Measurements from ENCODE around the gene PIAS1. TPM values are rescaled to one million over a fixed set of nuclear protein-coding genes. Genes with fewer than 3 reads are reported as not detected.

PIAS1 gene
- total RNA-seq, 1 experiment from 2014 or later, result 32.9 TPM

DNA sequence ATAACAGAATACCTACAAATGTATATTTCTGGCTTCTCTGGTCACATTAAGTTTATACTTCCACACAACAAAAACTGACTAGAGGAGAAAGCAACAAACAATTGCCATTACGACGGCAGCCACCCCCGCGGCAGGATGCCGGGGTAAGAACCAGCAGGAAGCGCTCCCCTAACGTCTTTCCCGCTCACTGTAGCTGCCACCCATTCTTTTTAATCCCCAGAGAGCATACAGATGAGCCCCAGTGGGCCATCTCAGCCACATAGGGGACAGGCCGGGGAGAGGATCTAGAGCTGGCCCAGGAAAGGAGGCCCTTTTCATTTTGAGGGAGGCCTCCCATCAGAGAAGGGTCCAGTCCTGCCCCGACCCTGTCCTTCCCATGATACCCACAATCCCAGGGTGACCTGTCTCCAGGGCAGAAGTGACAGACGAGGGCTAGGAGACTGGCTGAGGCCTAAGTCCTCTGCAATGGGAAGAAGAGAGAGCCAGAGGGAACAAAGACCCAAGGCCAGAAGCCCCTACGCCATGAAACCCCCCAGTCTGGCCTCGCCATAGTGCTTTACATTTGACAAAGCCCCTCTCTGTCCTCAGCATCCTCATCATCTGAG is 154.6 kb downstream of the PIAS1 start:
- Mint-ChIP-seq H3K4me3 (ENCODE audit: unreplicated experiment) (no peak overlapping the region), H3K36me3 (ENCODE audit: insufficient read depth, unreplicated experiment) (peaks cover 15% of the 10 kb centered on the region), H3K9me3 (ENCODE audit: unreplicated experiment) (no peaks in the 10 kb centered on the region), H3K4me1 (ENCODE audit: insufficient read depth, unreplicated experiment) (peaks cover 6% of the 10 kb centered on the region), H3K27ac (ENCODE audit: low read depth, unreplicated experiment) (no peak overlapping the region), H3K27me3 (ENCODE audit: insufficient read depth, unreplicated experiment) (no peaks in the 10 kb centered on the region)
- no peak for TF ChIP-seq CTCF (IDR thresholded peaks at IDR 0.05; ENCODE audit: unreplicated experiment)
- ChIA-PET POLR2A (no interaction called here), CTCF (no interaction called here)
- intact Hi-C loops (cut with micrococcal nuclease), result no loop called here
- DNase-seq (ENCODE audit: unreplicated experiment), result no peak
- no TSS peak for BruUV-seq (replicated peaks)

DNA sequence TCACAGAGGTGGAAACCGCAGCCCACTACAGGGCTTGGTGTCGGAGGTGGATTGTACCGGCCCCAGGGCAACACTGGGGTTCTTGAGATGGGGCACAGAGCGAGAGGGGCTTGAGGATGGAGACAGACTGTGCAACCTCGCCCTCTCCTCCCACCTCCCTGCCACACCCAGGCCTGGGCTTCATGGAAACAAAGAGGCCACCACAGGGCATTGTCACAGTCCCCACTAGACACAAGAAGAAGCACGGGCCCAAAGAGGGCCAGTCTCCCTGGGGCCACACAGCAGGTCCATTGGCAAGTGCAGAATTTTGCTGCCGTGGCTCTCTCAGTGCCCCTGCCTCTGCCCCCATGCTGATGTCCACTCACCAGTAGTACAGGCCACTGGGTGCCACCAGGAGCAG is 155.2 kb downstream of the PIAS1 start:
- no peak for TF ChIP-seq CTCF (IDR thresholded peaks at IDR 0.05; ENCODE audit: unreplicated experiment)
- intact Hi-C loops (cut with micrococcal nuclease), result no loop called here
- no TSS peak for BruUV-seq (replicated peaks)
- ChIA-PET CTCF (no interaction called here), POLR2A (no interaction called here)
- H3K27ac Mint-ChIP-seq (ENCODE audit: low read depth, unreplicated experiment), result no peak overlapping the region
- no peaks in the 10 kb centered on the region for H3K9me3 Mint-ChIP-seq (ENCODE audit: unreplicated experiment)
- H3K4me1 Mint-ChIP-seq (ENCODE audit: insufficient read depth, unreplicated experiment), result peaks cover 6% of the 10 kb centered on the region
- no peaks in the 10 kb centered on the region for H3K27me3 Mint-ChIP-seq (ENCODE audit: insufficient read depth, unreplicated experiment)
- peaks cover 15% of the 10 kb centered on the region for H3K36me3 Mint-ChIP-seq (ENCODE audit: insufficient read depth, unreplicated experiment)
- H3K4me3 Mint-ChIP-seq (ENCODE audit: unreplicated experiment), result no peak overlapping the region
- DNase-seq (ENCODE audit: unreplicated experiment), result no peak

GRCh38 chr15:68209735-68210408 is 155.8 kb downstream of the PIAS1 start:
- CTCF ChIA-PET, result interaction anchor here (0.6 to 2.2 kb wide), 11 partner anchors 9 to 811 kb away, joined by 3 to 17 read pairs (median 4); no protein-coding TSS in a partner anchor
- Mint-ChIP-seq H3K36me3 (ENCODE audit: insufficient read depth, unreplicated experiment) (peaks cover 14% of the 10 kb centered on the region), H3K27me3 (ENCODE audit: insufficient read depth, unreplicated experiment) (no peaks in the 10 kb centered on the region), H3K27ac (ENCODE audit: low read depth, unreplicated experiment) (no peak overlapping the region), H3K4me1 (ENCODE audit: insufficient read depth, unreplicated experiment) (peaks cover 6% of the 10 kb centered on the region), H3K4me3 (ENCODE audit: unreplicated experiment) (no peak overlapping the region), H3K9me3 (ENCODE audit: unreplicated experiment) (no peaks in the 10 kb centered on the region)
- no TSS peak for BruUV-seq (replicated peaks)
- POLR2A ChIA-PET, result interaction anchor here (1.1 kb wide), 1 partner anchor 14 kb away, joined by 3 read pairs; no protein-coding TSS in a partner anchor
- DNase-seq (ENCODE audit: unreplicated experiment), result peak; percentile 27
- intact Hi-C loops (cut with micrococcal nuclease), result no loop called here
- no peak for TF ChIP-seq CTCF (IDR thresholded peaks at IDR 0.05; ENCODE audit: unreplicated experiment)

DNA sequence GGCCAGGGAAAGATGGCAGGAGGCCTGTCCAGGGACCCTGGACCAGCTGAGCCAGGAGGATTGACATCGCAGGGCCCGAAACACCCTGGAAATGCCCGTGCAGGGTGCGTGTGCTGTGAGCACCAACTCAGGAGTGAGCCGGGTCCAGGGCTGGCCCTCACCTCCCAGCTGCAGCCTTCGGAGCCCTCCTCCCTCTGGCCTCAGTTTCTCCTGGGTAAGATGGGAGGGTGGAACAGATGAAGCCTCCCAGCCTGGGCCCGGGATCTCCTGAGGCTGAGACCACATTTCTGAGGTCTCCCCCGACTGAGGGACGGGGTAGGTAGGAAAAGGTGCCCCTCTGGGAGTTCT is 156.3 kb downstream of the PIAS1 start:
- Mint-ChIP-seq H3K4me1 (ENCODE audit: insufficient read depth, unreplicated experiment) (peaks cover 6% of the 10 kb centered on the region), H3K36me3 (ENCODE audit: insufficient read depth, unreplicated experiment) (peaks cover 11% of the 10 kb centered on the region), H3K9me3 (ENCODE audit: unreplicated experiment) (no peaks in the 10 kb centered on the region), H3K4me3 (ENCODE audit: unreplicated experiment) (no peak overlapping the region), H3K27me3 (ENCODE audit: insufficient read depth, unreplicated experiment) (no peaks in the 10 kb centered on the region), H3K27ac (ENCODE audit: low read depth, unreplicated experiment) (no peak overlapping the region)
- ChIA-PET CTCF (interaction anchor here (0.6 to 2.2 kb wide), 13 partner anchors 9 to 812 kb away, joined by 3 to 17 read pairs (median 4); no protein-coding TSS in a partner anchor), POLR2A (interaction anchor here (1.1 kb wide), 1 partner anchor 14 kb away, joined by 3 read pairs; no protein-coding TSS in a partner anchor)
- no peak for TF ChIP-seq CTCF (IDR thresholded peaks at IDR 0.05; ENCODE audit: unreplicated experiment)
- no TSS peak for BruUV-seq (replicated peaks)
- no peak for DNase-seq (ENCODE audit: unreplicated experiment)
- intact Hi-C loops (cut with micrococcal nuclease), result no loop called here
